Esophagus squamous epithelium (tissue), 5 donors: ENCODE data around the gene NEUROD1. TPM values are rescaled to one million over a fixed set of nuclear protein-coding genes. Genes with fewer than 3 reads are reported as not detected.
A peak's percentile ranks its signal among the peaks of the same experiment; 100 is the strongest.
"Not testable (repeated sequence)": the region's sequence is repeated elsewhere in the genome, so short reads cannot be mapped to it uniquely, and the experiment has no call there.

Source experiments
- DNase-seq: peaks from one replicate; lab custom pipeline; 2025; lab: John Stamatoyannopoulos, UW
- H3K27ac ChIP-seq, 4 donors: fragments of 200-600 bp; sonication (generic); one replicate each; pipeline ENCODE4 v1.5.1; 2016 to 2019; ENCODE audit warnings: mild to moderate bottlenecking in 1 of 4
- H3K27me3 ChIP-seq, 4 donors: fragments of 200-600 bp; sonication (generic); 1 replicate in 3 of 4; 2 replicates in 1 of 4; pipeline versions ENCODE4 v1.5.1 to v1.6.0; 2017 to 2021; ENCODE audit warnings: antibody characterized with exemption in 1 of 4
- H3K36me3 ChIP-seq, 3 donors: fragments of 200-600 bp; sonication (generic); one replicate each; pipeline ENCODE4 v1.5.1; 2016 to 2019
- H3K4me1 ChIP-seq, 3 donors: fragments of 200-600 bp; sonication (generic); one replicate each; pipeline ENCODE4 v1.5.1; 2017 to 2019
- H3K4me3 ChIP-seq, 4 donors: fragments of 200-600 bp; sonication (generic); 1 replicate in 3 of 4; 2 replicates in 1 of 4; pipeline ENCODE4 v1.5.1; 2016 to 2019; ENCODE audit warnings: mild to moderate bottlenecking in 2 of 4, moderate library complexity in 1 of 4
- H3K9me3 ChIP-seq, 3 donors: fragments of 200-600 bp; sonication (generic); one replicate each; pipeline ENCODE4 v1.5.1; 2016 to 2019
- POLR2A ChIP-seq, 4 donors: fragments of 450-650 bp; IDR thresholded peaks; one replicate each; pipeline ENCODE4 v1.6.1; 2017; ENCODE audit warnings: antibody characterized with exemption in 4 of 4, mild to moderate bottlenecking in 4 of 4, moderate library complexity in 3 of 4
- WGBS, 2 donors: methylation state at CpG; one replicate each; pipeline ENCODE4 v1.1.5; 2018; 5-methylcytosine and 5-hydroxymethylcytosine counted together
- intact Hi-C: fragments of 100-400 bp; cut with DNase I; formaldehyde crosslinking; loops from one replicate; pipeline ENCODE4 v1.15.0; 2022
- total RNA-seq, 4 donors: library from RNA; depleted of rRNA; stranded (reverse); fragments of >200 nt; gene quantifications; one replicate each; pipeline ENCODE4 v1.1.0, GENCODE V29; 2016
- TF ChIP-seq, protein P1 (sequence below), 6 experiments: fragments of 450-650 bp in 4 of 6; fragments of 200-600 bp in 2 of 6; sonication (generic) in 2 of 6; IDR thresholded peaks; one replicate each; pipeline ENCODE4 v1.5.1; 2016 to 2019; ENCODE audit warnings: antibody characterized with exemption in 6 of 6, mild to moderate bottlenecking in 4 of 6, moderate library complexity in 4 of 6
- donor health status: DM: yes; HTN: yes; CAD: no.

The NEUROD1 gene
- not detected for total RNA-seq

- DNase-seq, result no peak
- Histone ChIP-seq H3K4me3 (peak within 1 kb of the TSS in 1 of 4 donors; percentile 46), H3K36me3 (no peaks in the 10 kb centered on the region), H3K27me3 (peaks cover 31 to 97% (median 58%) of the 10 kb centered on the region in 4 donors), H3K27ac (no peak within 1 kb of the TSS), H3K9me3 (peaks cover 0 to 4% (median 0%) of the 10 kb centered on the region in 3 donors), H3K4me1 (peaks cover 15 to 41% (median 15%) of the 10 kb centered on the region in 3 donors)
- TF ChIP-seq POLR2A (IDR thresholded peaks at IDR 0.05), result no peak
- TF ChIP-seq, protein P1, sequence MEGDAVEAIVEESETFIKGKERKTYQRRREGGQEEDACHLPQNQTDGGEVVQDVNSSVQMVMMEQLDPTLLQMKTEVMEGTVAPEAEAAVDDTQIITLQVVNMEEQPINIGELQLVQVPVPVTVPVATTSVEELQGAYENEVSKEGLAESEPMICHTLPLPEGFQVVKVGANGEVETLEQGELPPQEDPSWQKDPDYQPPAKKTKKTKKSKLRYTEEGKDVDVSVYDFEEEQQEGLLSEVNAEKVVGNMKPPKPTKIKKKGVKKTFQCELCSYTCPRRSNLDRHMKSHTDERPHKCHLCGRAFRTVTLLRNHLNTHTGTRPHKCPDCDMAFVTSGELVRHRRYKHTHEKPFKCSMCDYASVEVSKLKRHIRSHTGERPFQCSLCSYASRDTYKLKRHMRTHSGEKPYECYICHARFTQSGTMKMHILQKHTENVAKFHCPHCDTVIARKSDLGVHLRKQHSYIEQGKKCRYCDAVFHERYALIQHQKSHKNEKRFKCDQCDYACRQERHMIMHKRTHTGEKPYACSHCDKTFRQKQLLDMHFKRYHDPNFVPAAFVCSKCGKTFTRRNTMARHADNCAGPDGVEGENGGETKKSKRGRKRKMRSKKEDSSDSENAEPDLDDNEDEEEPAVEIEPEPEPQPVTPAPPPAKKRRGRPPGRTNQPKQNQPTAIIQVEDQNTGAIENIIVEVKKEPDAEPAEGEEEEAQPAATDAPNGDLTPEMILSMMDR (IDR thresholded peaks at IDR 0.05), result no peak
- 4 to 7% methylated on average over 15 to 24 of the region's 45 CpGs for WGBS, 2 donors
- intact Hi-C loops, result no loop called here
These were observed at the start of gene NEUROD1 for GRCh38 chr2:181680055-181680936. TSS of gene NEUROD1 (minus strand) at chr2:181680517. CDS start at chr2:181678860, 1,657 bp downstream.

DNA sequence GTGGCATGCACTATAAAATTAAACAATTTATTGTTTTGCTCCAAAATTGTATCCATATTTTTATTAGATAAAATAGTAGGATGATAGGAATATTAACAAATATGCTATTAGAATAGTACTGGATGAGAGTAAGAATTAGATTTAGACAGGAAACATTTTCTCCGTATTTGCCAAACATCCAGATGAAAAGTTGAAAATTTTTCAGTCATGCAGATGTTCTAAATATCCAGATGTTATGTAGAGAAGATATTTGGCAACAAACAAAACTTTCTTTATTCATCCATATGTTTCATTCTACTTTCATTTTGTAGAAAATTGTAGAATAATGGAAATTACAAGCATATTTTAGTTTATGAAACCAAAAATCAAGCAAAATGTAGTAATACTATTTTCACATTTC lies 45.2 kb upstream of the NEUROD1 start:
- no peaks in the 10 kb centered on the region for H3K4me1 ChIP-seq
- DNase-seq, result no peak
- H3K27me3 ChIP-seq, result peaks cover 0 to 31% (median 0%) of the 10 kb centered on the region in 4 donors
- no peak overlapping the region for H3K4me3 ChIP-seq
- H3K36me3 ChIP-seq, result no peaks in the 10 kb centered on the region
- TF ChIP-seq, protein P1 (IDR thresholded peaks at IDR 0.05), result no peak
- no peak for TF ChIP-seq POLR2A (IDR thresholded peaks at IDR 0.05)
- 69 to 85% methylated on average over 1 of the region's 1 CpG for WGBS, 2 donors
- H3K27ac ChIP-seq, result no peak overlapping the region
- intact Hi-C loops, result no loop called here
- no peaks in the 10 kb centered on the region for H3K9me3 ChIP-seq

GRCh38 chr2:181724662-181725061 lies 44.3 kb upstream of the NEUROD1 start:
- peaks cover 0 to 29% (median 0%) of the 10 kb centered on the region in 4 donors for H3K27me3 ChIP-seq

GRCh38 chr2:181723731-181724130 lies 43.4 kb upstream of the NEUROD1 start:
- no peak for DNase-seq
- Histone ChIP-seq H3K36me3 (no peaks in the 10 kb centered on the region), H3K9me3 (no peaks in the 10 kb centered on the region), H3K27ac (no peak overlapping the region), H3K4me1 (no peaks in the 10 kb centered on the region), H3K27me3 (peaks cover 0 to 21% (median 0%) of the 10 kb centered on the region in 4 donors), H3K4me3 (no peak overlapping the region)
- WGBS, 2 donors, result 50 to 71% methylated on average over 1 to 2 of the region's 2 CpGs
- TF ChIP-seq POLR2A (IDR thresholded peaks at IDR 0.05), result no peak
- TF ChIP-seq, protein P1 (IDR thresholded peaks at IDR 0.05), result no peak
- intact Hi-C loops, result no loop called here

More at GRCh38 chr2:181724662-181725061, 44.3 kb upstream of the NEUROD1 start:
- intact Hi-C loops, result no loop called here
- H3K4me3 ChIP-seq, result no peak overlapping the region
- no peaks in the 10 kb centered on the region for H3K36me3 ChIP-seq
- H3K27ac ChIP-seq, result no peak overlapping the region
- no peaks in the 10 kb centered on the region for H3K9me3 ChIP-seq
- H3K4me1 ChIP-seq, result no peaks in the 10 kb centered on the region
- TF ChIP-seq, protein P1 (IDR thresholded peaks at IDR 0.05), result no peak
- no peak for TF ChIP-seq POLR2A (IDR thresholded peaks at IDR 0.05)
- no peak for DNase-seq

DNA sequence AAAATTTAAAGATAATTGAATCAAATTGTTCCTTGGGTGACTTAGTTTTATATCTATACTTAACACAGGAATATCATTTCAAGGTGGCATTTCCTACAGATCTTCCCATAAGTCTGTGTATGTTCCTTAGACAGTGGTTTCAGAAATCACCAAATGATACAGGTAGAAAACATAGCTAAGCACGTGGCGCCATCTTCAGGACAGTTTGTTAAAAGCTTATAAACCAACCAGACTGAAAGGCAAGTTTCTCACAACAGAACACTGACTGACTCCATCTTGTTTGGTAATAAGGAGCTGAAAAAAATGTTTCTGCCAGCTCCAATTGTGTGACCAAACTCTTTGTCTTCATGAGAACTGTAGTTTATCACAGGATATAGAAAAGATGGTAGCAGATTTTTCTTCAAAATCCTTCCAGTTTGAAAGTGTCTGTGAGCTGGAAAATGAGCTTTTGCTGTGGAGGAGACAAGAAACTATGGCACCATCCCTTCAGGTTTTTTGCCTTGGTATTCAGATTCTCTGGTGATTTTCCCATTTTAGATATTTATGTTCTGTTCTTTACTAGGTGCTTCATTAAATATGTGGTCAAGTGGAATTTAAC lies 34.8 kb upstream of the NEUROD1 start:
- no peak for DNase-seq
- WGBS, 2 donors, result 0% methylated on average over 2 of the region's 2 CpGs
- no peaks in the 10 kb centered on the region for H3K4me1 ChIP-seq
- H3K4me3 ChIP-seq, result no peak overlapping the region
- H3K36me3 ChIP-seq, result no peaks in the 10 kb centered on the region
- H3K27me3 ChIP-seq, result no peaks in the 10 kb centered on the region
- no peak overlapping the region for H3K27ac ChIP-seq
- no peaks in the 10 kb centered on the region for H3K9me3 ChIP-seq
- intact Hi-C loops, result loop anchor here (10.0 kb wide), 1 partner anchor 1590 kb away; no protein-coding TSS in a partner anchor
- TF ChIP-seq, protein P1 (IDR thresholded peaks at IDR 0.05), result peak in 5 of 6 experiments; percentile 49 to 67 (median 56)
- TF ChIP-seq POLR2A (IDR thresholded peaks at IDR 0.05), result no peak

GRCh38 chr2:181711051-181711450 lies 30.7 kb upstream of the NEUROD1 start:
- H3K9me3 ChIP-seq, result not testable (repeated sequence)
- intact Hi-C loops, result loop anchor here (10.0 kb wide), 1 partner anchor 1586 kb away; no protein-coding TSS in a partner anchor

GRCh38 chr2:181702519-181702918 lies 22.2 kb upstream of the NEUROD1 start:
- H3K27me3 ChIP-seq, H3K4me1 ChIP-seq, intact Hi-C loops, H3K36me3 ChIP-seq, H3K27ac ChIP-seq, H3K4me3 ChIP-seq, DNase-seq, H3K9me3 ChIP-seq: not testable (repeated sequence)
- WGBS, 2 donors, result 77 to 83% methylated on average over 3 of the region's 3 CpGs

More at GRCh38 chr2:181711051-181711450, 30.7 kb upstream of the NEUROD1 start:
- H3K27me3 ChIP-seq, H3K27ac ChIP-seq, H3K4me3 ChIP-seq, DNase-seq, H3K36me3 ChIP-seq, H3K4me1 ChIP-seq: not testable (repeated sequence)
